ENCODE measurements around the gene GCNT1. TPM values are rescaled to one million over a fixed set of nuclear protein-coding genes. Genes with fewer than 3 reads are reported as not detected.

GCNT1 gene
- total and polyA plus RNA-seq, 2 experiments from 2014 or later, result 43.4 to 59.3 TPM

- no peaks in the 10 kb centered on the region for H3K79me2 ChIP-seq
- H3K4me1 ChIP-seq (ENCODE audit: insufficient read depth), result peaks cover 11% of the 10 kb centered on the region
- TF ChIP-seq EZH2 (IDR thresholded peaks at IDR 0.05; ENCODE audit: borderline replicate concordance), result no peak
- no peak overlapping the region for H3K4me3 ChIP-seq
- no peak for DNase-seq (ENCODE audit: low spot score)
- no peaks in the 10 kb centered on the region for H3K9me2 ChIP-seq (replicated peaks; ENCODE audit: insufficient read depth)
- no peaks in the 10 kb centered on the region for H3K27me3 ChIP-seq
- no peaks in the 10 kb centered on the region for H4K20me1 ChIP-seq (ENCODE audit: insufficient read depth, poor library complexity, severe bottlenecking)
- H3K27ac ChIP-seq, result no peak overlapping the region
- no peak overlapping the region for H2AFZ ChIP-seq
- 91% methylated on average over 11 of the region's 11 CpGs for WGBS (ENCODE audit: low lambda C conversion rate, missing lambda C conversion rate)
- no peaks in the 10 kb centered on the region for H3K36me3 ChIP-seq (replicated peaks; ENCODE audit: insufficient read depth, low read depth)
- no peak overlapping the region for H3K4me2 ChIP-seq
- H3K9me3 ChIP-seq (ENCODE audit: low read depth), result no peaks in the 10 kb centered on the region
These were observed 93.9 kb downstream of the GCNT1 start for GRCh38 chr9:76552751-76553455.

- DNase-seq (ENCODE audit: low spot score), result no peak
- Histone ChIP-seq H3K27me3 (no peaks in the 10 kb centered on the region), H3K9me3 (ENCODE audit: low read depth) (no peaks in the 10 kb centered on the region), H3K36me3 (replicated peaks; ENCODE audit: insufficient read depth, low read depth) (no peaks in the 10 kb centered on the region), H2AFZ (no peak overlapping the region), H3K9me2 (replicated peaks; ENCODE audit: insufficient read depth) (no peaks in the 10 kb centered on the region), H3K27ac (no peak overlapping the region), H3K4me1 (ENCODE audit: insufficient read depth) (peaks cover 11% of the 10 kb centered on the region), H3K4me3 (no peak overlapping the region), H3K79me2 (no peaks in the 10 kb centered on the region), H4K20me1 (ENCODE audit: insufficient read depth, poor library complexity, severe bottlenecking) (no peaks in the 10 kb centered on the region), H3K4me2 (no peak overlapping the region)
- 71% methylated on average over 5 of the region's 5 CpGs for WGBS (ENCODE audit: low lambda C conversion rate, missing lambda C conversion rate)
- TF ChIP-seq CTCF (IDR thresholded peaks at IDR 0.05; ENCODE audit: poor library complexity) (no peak), EZH2phosphoT487 (IDR thresholded peaks at IDR 0.05; ENCODE audit: low read depth, severe bottlenecking, unreplicated experiment) (no peak), EZH2 (IDR thresholded peaks at IDR 0.05; ENCODE audit: borderline replicate concordance) (no peak)
These were observed 94.7 kb downstream of the GCNT1 start for GRCh38 chr9:76553680-76554079.

Other genes with a start within 250 kb of the GCNT1 start
- 46.6 and 56.9 TPM in 2 replicates for gene RFK, start 64.8 kb upstream of the GCNT1 start, total RNA-seq
- gene RFK, start 64.8 kb upstream of the GCNT1 start, polyA plus RNA-seq, result 23.8 and 32.0 TPM in 2 replicates